Stimulated activated CD8-positive, alpha-beta memory T cell treated with anti-CD3 and anti-CD28 coated beads, Interleukin-7, amount 100 ng/mL, for 24 hours (primary cell): ENCODE measurements around the gene FCGBP.
"Not testable (repeated sequence)": the region's sequence is repeated elsewhere in the genome, so short reads cannot be mapped to it uniquely, and the experiment has no call there.

Source experiments
- DNase-seq: peaks from one replicate; pipeline ENCODE4 v3.0.0-alpha.2; 2020; ENCODE audit warnings: low read depth

Gene FCGBP

DNA sequence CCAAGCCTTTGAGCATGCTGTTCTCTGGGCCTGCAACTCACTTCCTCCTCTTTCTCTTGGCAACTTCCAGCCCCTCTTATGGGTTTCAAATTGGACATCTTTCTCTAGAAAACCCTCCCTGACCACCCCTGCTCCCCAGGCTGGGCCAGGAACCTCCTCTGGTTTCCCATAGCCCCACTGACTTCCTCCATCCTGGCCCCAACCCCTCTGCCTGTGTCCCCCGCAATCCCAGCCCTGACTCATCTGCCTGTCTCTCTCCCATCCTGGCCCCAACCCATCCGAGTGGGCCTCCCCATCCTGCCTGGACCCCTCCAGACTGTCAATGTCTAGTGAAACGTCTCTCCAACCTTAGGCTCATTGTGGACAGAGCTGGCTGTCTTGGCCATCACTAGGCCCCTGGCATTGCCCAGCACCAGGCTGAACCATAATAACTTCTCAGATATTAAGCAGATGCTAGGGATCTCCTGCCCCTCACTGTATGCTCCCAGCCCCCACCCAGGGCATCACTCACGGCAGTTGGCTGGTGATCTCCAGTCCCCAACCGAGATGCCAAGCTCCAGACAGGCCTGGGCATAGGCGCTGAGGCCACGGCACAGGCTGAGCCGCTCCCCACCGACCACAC is 16.8 kb downstream of the FCGBP start:
- DNase-seq, result no peak

GRCh38 chr19:39916851-39917396 is 17.5 kb downstream of the FCGBP start:
- no peak for DNase-seq

- DNase-seq, result no peak
These were observed 18.2 kb downstream of the FCGBP start for GRCh38 chr19:39916236-39916635.

DNA sequence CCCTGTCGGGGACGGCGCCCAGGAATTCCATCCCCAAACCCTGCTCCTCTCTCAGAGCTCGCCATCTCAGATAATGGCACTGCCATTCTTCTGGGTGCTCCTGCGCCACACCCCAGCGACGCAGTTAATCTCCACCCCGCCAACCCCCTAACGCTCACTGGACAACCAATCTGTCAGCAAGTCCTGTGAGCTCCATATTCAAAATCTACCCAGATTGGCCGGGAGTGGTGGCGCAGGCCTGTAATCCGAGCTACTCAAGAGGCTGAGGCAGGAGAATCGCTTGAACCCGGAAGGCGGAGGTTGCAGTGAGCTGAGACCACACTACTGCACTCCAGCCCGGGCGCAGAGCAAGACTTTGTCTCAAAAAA is 18.6 kb downstream of the FCGBP start:
- no peak for DNase-seq

DNA sequence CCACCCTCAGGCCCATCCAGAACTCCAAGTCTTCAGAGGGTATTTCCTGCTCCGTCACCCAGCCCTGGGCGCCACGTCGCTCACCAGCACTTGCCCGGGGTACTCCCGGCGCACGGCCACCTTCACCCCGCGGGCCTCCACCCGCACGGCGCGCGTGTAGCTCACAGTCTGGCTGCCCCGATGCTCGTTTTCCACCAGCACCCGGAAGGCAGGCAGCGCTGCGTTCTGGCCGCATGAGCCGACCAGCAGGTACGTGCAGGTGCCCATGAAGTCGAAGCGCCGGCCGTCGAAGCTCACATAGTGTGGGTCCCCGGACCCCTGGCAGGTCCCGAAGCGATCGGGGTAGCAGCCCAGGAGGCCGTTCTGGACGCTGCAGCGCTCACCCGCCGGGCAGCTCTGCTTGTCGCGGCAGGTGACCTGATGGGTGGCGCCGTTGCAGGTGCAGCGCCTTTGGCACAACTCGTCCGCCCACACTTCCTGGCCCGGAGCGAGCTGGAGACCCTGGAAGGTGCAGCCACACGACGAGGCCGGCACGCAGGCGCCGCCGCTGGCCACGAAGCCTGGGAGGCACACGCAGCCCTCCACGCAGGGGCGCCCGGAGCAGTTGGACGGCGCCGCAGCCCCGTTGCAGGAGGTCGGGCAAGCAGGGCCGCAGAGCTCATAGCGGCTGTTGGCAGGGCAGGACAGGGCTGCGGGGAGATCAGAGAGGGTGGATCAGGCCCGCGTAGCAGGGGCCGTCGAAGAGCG is 19.2 kb downstream of the FCGBP start:
- no peak for DNase-seq

GRCh38 chr19:39913682-39914333 is 20.6 kb downstream of the FCGBP start:
- DNase-seq, result no peak

DNA sequence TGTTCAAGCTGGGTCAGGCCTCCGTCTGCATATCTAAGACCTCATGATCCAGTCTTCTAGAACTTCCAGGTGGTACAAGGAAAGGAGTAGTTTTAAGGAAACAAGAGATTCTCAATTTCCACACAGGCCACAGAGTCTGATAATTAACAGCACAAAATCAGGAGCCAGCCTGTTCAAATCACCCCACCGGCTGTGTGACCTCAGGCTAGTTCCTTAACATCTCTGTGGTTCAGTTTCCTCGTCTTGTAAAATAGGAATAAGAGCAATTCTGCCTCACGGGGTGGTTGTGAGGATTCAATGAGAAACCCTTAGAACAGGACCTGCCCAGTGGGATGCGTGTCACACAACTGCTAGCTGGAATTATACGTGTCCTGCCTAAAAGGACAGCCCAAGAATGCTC is 25.6 kb downstream of the FCGBP start:
- no peak for DNase-seq

GRCh38 chr19:39906820-39907611 is 27.4 kb downstream of the FCGBP start:
- no peak for DNase-seq

DNA sequence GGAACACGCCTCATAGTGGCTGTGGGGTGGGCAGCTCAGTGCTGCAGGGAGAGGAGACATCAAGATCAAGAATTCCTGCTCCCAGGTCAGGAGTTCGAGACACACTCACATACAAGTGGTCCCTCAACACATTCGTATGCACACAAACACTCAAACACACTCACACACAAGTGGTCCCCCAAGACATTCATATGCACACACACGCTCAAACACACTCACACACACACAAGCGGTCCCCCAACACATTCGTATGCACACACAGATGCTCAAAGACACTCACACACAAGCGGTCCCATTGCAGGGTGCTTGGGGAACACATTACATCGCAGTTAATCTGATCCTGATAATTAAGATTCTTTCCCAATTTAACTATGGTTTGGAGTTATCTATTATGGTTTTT is 28.2 kb downstream of the FCGBP start:
- no peak for DNase-seq

DNA sequence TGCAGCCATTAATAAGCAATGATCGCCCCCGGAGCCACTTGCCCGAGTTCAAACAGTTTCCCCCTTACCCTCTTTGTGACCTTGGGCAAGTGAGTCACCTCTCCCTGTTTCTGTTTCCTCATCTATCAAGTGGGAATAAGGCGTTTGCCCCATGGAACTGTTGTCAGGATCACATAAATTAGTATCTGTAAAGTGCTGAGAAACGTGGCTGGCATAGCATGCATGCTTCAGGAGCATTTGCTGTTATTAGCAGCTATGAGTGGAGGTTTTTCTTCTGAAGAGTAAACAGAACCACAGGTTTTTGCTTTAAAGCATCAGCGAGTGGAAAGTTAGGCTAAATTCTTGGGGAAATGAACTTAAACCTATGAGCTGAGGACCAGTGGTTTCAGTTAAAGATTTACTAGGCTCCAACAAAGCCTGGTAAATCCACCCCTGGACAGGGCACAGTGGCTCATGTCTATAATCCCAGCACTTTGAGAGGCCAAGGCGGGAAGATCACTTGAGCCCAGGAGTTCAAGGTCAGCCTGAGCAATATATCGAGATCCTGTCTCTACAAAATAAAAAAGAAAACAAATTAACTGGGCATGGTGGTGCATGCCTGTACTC is 30.8 kb downstream of the FCGBP start:
- DNase-seq, result not testable (repeated sequence)

GRCh38 chr19:39902326-39902725 is 32.1 kb downstream of the FCGBP start:
- DNase-seq, result not testable (repeated sequence)

- not testable (repeated sequence) for DNase-seq
These were observed 32.8 kb downstream of the FCGBP start for GRCh38 chr19:39901681-39902080.

DNA sequence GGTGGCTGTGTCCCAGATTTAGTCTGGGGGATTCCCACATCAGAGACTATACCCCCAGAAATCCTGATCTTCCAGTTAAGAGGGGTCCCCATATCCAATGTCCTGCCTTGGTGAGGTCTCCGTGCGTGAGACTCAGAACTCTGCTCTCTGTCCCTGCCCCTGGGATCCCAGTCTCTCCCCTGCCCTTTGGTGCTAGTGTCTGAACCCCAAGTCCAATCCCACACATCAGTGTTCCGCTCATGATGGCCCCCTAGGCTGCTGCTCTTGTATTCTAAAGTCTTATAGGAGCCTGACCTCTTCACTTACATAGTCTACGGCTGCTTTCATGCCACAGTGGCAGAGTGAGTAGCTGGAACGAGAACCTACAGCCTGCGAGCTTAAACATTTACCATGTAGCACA is 35.6 kb downstream of the FCGBP start:
- not testable (repeated sequence) for DNase-seq

DNA sequence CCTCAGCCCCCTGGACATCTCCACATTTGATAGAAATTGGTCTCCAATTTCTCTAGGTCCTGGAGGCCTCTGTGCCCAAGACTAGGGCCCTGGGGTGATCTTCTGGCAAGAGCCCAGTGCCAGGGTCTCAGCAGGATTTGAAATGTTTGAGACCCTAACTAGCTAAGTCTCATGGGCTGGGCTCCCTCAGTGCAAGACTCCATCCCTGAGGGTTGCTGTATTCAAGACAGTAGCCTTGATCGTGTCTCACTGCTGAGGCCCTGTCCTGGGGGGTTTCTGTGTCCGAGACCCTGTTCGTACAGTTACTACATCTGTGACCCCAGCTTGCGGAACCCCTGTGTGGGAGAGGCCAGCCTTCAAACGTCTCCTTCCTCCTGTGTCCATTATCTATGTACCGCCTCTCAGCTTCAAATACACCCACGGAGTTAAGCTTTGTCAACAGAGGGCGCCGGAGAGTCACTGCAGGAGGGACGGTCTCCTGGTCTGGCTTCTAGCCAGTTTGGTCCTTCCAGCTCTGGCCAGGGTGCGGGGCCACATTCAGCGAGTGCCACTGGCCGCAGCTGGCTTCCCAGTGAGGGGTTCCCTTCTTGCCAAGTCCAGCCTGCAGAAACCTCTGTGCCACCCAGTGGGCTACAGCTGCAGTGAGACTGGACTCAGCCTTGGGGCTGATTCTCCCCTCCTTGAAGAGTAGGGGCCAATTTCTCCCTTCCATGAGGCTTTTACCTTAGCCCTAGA is 36.8 kb downstream of the FCGBP start:
- not testable (repeated sequence) for DNase-seq

DNA sequence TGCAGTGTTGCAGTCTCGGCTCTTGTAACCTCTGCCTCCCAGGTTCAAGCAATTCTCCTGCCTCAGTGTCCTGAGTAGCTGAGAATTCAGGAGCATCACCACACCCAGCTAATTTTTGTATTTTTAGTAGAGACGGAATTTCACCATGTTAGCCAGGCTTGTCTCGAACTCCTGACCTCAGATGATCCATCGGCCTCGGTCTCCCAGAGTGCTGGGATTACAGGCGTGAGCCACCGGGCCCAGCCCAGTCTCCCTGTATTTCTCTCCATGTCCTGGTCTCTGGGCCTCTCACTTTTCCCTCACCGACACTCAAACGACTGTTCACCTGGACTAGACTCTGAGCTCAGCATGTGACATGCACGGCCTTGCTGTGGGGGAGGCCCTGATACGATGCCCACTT is 39.3 kb downstream of the FCGBP start:
- DNase-seq, result not testable (repeated sequence)

DNA sequence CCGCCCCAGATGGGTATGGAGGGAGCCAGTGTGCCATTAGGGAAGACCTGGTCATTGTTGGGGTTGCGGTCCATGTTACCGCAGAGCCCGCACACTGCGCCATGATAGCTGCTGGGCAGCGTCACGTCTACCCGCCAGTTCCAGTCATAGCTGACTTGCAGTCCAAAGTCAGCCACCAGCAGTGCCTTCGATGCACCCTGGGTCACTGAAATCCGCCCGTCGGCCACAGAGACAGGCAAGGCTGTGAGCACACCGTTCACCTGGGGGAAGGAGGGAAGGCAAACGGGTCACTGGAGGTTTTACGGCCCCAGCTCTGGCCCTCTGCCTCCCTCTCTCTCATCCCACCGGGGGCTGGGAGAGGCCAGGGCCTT is 40.2 kb downstream of the FCGBP start:
- DNase-seq, result not testable (repeated sequence)

DNA sequence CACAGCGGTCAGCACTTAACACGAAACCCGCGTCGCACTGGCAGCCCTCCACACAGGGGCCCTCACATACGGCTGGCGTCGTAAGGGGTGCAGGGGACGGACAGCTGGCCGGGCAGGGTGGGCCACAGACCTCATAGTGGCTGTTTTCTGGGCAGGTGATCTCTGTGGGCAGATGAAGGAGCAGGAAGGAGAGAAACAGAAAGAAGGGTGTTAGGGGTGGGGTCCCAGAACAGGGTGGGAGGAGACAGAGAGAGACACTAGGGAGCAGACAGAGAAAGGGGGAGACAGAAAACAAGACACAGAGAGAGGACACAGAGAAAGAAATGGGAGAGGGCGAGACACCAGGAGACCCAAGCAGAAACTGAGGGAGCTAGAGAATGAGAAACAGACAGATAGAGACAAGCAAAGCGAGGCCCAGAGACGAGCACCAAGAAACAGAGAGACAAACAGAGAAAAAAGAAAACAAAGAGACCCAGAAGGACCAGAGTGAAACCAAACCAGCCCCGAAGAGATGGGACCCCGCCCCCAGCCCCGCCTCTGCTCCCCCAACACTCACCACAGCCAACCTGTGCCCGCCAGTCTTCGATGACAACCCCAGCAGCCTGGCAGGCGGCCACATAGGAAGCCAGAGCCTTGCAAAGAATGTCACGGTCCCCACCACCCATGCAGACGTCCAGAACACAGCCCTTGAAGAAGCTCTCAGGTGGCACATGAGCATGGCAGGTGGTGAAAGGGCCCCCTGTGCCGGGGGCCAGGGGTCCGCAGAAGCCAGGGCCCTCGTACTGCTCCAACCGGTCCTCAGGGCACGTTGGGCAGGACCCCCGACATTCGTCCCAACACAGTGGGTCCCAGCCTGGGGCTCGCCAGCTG is 40.8 kb downstream of the FCGBP start:
- DNase-seq, result not testable (repeated sequence)

DNA sequence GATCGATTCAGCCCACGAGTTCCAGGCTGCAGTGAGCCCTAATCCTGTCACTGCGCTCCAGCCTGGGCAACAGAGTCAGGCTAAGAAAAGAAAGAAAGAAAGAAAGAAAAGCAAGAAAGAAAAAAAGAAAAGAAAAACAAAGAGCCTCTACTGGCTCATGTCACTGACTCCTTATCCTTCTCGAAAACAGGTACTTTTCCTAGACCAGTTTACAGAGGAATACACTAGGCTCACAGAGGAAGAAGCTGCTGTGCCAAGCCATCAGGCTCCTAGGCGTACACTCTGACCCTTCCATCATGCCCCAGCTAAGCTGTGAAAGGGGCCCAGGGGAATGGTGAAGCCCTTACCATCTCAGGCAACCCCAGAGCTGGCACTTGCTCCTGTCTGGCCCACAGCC is 41.9 kb downstream of the FCGBP start:
- not testable (repeated sequence) for DNase-seq

- not testable (repeated sequence) for DNase-seq
These were observed 42.6 kb downstream of the FCGBP start for GRCh38 chr19:39891660-39892505.
